GM12878 (cell line): ENCODE data around the gene CARD14. TPM values are rescaled to one million over a fixed set of nuclear protein-coding genes. Genes with fewer than 3 reads are reported as not detected.

Experiments used
- ATAC-seq: fragments of 200-7000 bp; cut with Tn5 transposase; 3 replicates; pipeline ENCODE4 v1.9.1; 2020; ENCODE audit warnings: mild to moderate bottlenecking, moderate library complexity
- BruUV-seq: library from RNA; stranded (reverse); fragments of 400-500 nt; replicated peaks from 2 replicates; lab custom pipeline; 2021; lab: Mats Ljungman, UMichigan
- CTCF ChIA-PET: fragments of 300-600 bp; sonication (Branson Sonifier 250); formaldehyde crosslinking; extraction: SDS; loops from one replicate; lab custom pipeline; 2021; ENCODE audit warnings: inconsistent platforms; lab: Yijun Ruan, JAX
- POLR2A ChIA-PET: fragments of 350-600 bp; formaldehyde crosslinking; extraction: SDS; loops from one replicate; lab custom pipeline; 2021; ENCODE audit warnings: inconsistent platforms; lab: Charles Lee
- RAD21 ChIA-PET: fragments of 300-600 bp; sonication (Branson Sonifier 250); formaldehyde crosslinking; loops from one replicate; lab custom pipeline; 2023; ENCODE audit warnings: antibody characterized with exemption; ENCODE audit not compliant: unreplicated experiment; lab: Charles Lee
- SMC1A ChIA-PET: fragments of 300-600 bp; sonication (Branson Sonifier 250); formaldehyde crosslinking; loops from one replicate; lab custom pipeline; 2023; ENCODE audit not compliant: unreplicated experiment, uncharacterized antibody; lab: Charles Lee
- DNase-seq: peaks from one replicate; pipeline ENCODE4 v3.0.0-alpha.2; 2011; ENCODE audit warnings: low read depth, low spot score
- FAIRE-seq: peaks from 3 replicates; lab custom pipeline; 2011; peaks lifted over from hg19 to GRCh38; lab: Jason Lieb, UNC
- H2AFZ ChIP-seq: 2 replicates; pipeline ENCODE4 v1.6.0; 2011; ENCODE audit warnings: low read depth, low read length, control low read depth; ENCODE audit not compliant: control insufficient read depth
- H3K27ac ChIP-seq: 2 replicates; pipeline ENCODE4 v1.5.1; 2011; ENCODE audit warnings: control low read depth; ENCODE audit not compliant: control insufficient read depth, insufficient read depth
- H3K27me3 ChIP-seq, 2 experiments: replicated peaks in 1 of 2; 2 replicates each; pipeline versions ENCODE4 v1.6.0 to v1.6.1; 2011; ENCODE audit warnings: low read length in 1 of 2; ENCODE audit not compliant: control insufficient read depth in 2 of 2, insufficient read depth in 2 of 2
- H3K36me3 ChIP-seq, 2 experiments: 2 replicates each; pipeline ENCODE4 v1.5.1; 2011; ENCODE audit warnings: low read length in 1 of 2; ENCODE audit not compliant: control insufficient read depth in 2 of 2, insufficient read depth in 2 of 2
- H3K4me1 ChIP-seq: 2 replicates; pipeline ENCODE4 v1.6.1; 2011; ENCODE audit warnings: mild to moderate bottlenecking, low read length, moderate library complexity, mixed read lengths; ENCODE audit not compliant: control insufficient read depth, insufficient read depth
- H3K4me2 ChIP-seq: 2 replicates; pipeline ENCODE4 v1.6.0; 2011; ENCODE audit warnings: control low read depth; ENCODE audit not compliant: control insufficient read depth, insufficient read depth
- H3K4me3 ChIP-seq: fragments of 200-600 bp; sonication (generic); 2 replicates; pipeline ENCODE4 v1.5.1; 2016
- H3K79me2 ChIP-seq: 2 replicates; pipeline ENCODE4 v1.6.0; 2011; ENCODE audit warnings: low read length; ENCODE audit not compliant: control insufficient read depth, insufficient read depth
- H3K9ac ChIP-seq: 2 replicates; pipeline ENCODE4 v1.8.0; 2011; ENCODE audit warnings: low read length, control low read depth, mixed read lengths; ENCODE audit not compliant: control insufficient read depth, insufficient read depth
- H3K9me3 ChIP-seq: replicated peaks from 3 replicates; pipeline ENCODE4 v1.5.1; 2011; ENCODE audit warnings: mild to moderate bottlenecking, low read length; ENCODE audit not compliant: control insufficient read depth, insufficient read depth
- H4K20me1 ChIP-seq: 2 replicates; pipeline ENCODE4 v1.6.0; 2011; ENCODE audit not compliant: control insufficient read depth, insufficient read depth
- ATF3 ChIP-seq: IDR thresholded peaks from 2 replicates; pipeline ENCODE4 v1.6.1; 2011; ENCODE audit warnings: low read depth, mild to moderate bottlenecking, low read length, moderate library complexity, borderline replicate concordance; ENCODE audit errors: extremely low read depth
- IRF3 ChIP-seq: fragments of 450-650 bp; IDR thresholded peaks from 2 replicates; pipeline ENCODE4 v1.6.1; 2014; ENCODE audit warnings: mild to moderate bottlenecking
- NKRF ChIP-seq: fragments of 450-650 bp; conservative IDR thresholded peaks from 2 replicates; pipeline ENCODE4 v1.6.1; 2017; ENCODE audit warnings: mild to moderate bottlenecking, moderate library complexity
- ZZZ3 ChIP-seq: IDR thresholded peaks from 2 replicates; pipeline ENCODE4 v1.6.1; 2011; ENCODE audit warnings: low read depth; ENCODE audit not compliant: control insufficient read depth, insufficient read length
- WGBS: methylation state at CpG from one replicate; pipeline ENCODE4 v1.1.6; 2016; ENCODE audit warnings: low lambda C conversion rate; ENCODE audit not compliant: insufficient replicate concordance, insufficient coverage; ENCODE audit errors: missing lambda C conversion rate; 5-methylcytosine and 5-hydroxymethylcytosine counted together
- in situ Hi-C: fragments of 300-500 bp; cut with MboI; formaldehyde crosslinking; loops from 9 replicates; pipeline ENCODE4 v1.14.3; 2018; ENCODE audit warnings: mixed read lengths
- intact Hi-C: fragments of 100-400 bp; cut with micrococcal nuclease; formaldehyde crosslinking; loops from one replicate; pipeline ENCODE4 v1.14.2; 2022; ENCODE audit not compliant: unreplicated experiment
- polyA plus RNA-seq, 11 experiments: library from polyadenylated mRNA; depleted of rRNA in 4 of 11; unstranded in 6 of 11; stranded (reverse) in 5 of 11; fragments of >200 nt; fragmentation: Nextera tagmentation in 4 of 11; fragmentation: Illumina TruSeq in 1 of 11; extraction: Ambion mirVana in 4 of 11; extraction: Trizol in 1 of 11; gene quantifications; 1 replicate in 1 of 11; 2 replicates in 10 of 11; pipeline versions ENCODE4 v1.2.1 to v1.2.3, GENCODE V29; 2011 to 2016; ENCODE audit warnings: inconsistent platforms in 2 of 11, missing spikeins in 2 of 11, low read depth in 1 of 11
- total RNA-seq, 4 experiments: library from RNA; depleted of rRNA in 3 of 4; stranded (reverse); fragments of >200 nt in 3 of 4; fragmentation: Illumina TruSeq in 1 of 4; extraction: Trizol in 1 of 4; gene quantifications; 2 replicates each; pipeline versions ENCODE4 v1.2.1 to v1.2.3, GENCODE V29; 2013 to 2021

CARD14 gene
- total and polyA plus RNA-seq, 10 of the 15 experiments (the other 5 are each of a cell fraction or from before 2014, with no cell fraction given), result 0.08 to 0.15 TPM; not detected in 8

- ChIA-PET RAD21 (interaction anchor here (0.6 kb wide), 1 partner anchor 13 kb away, joined by 3 read pairs; no protein-coding TSS in a partner anchor), SMC1A (interaction anchor here (1.1 kb wide), 1 partner anchor 9 kb away, joined by 6 read pairs; no protein-coding TSS in a partner anchor), POLR2A (no interaction called here), CTCF (interaction anchor here (1.5 kb wide), 1 partner anchor 10 kb away, joined by 7 read pairs; no protein-coding TSS in a partner anchor)
- H3K4me3 ChIP-seq, result no peak overlapping the region
- H3K27me3 ChIP-seq, result no peaks in the 10 kb centered on the region
- intact Hi-C loops, result no loop called here
- no peak for TF ChIP-seq IRF3
- TF ChIP-seq NKRF, result no peak
- no peak for TF ChIP-seq ATF3
- TF ChIP-seq ZZZ3, result no peak
- no peak overlapping the region for H3K9ac ChIP-seq
- no peaks in the 10 kb centered on the region for H3K4me1 ChIP-seq
- H3K36me3 ChIP-seq, result no peaks in the 10 kb centered on the region; a peak in 1 of 4 replicates
- H3K27ac ChIP-seq, result no peak overlapping the region
- WGBS, result 90% methylated on average over 13 of the region's 13 CpGs
- DNase-seq (no peak), ATAC-seq (no peak), FAIRE-seq (no peak)
- in situ Hi-C loops, result no loop called here
- no peaks in the 10 kb centered on the region for H3K9me3 ChIP-seq
- no TSS peak for BruUV-seq
- H3K79me2 ChIP-seq, result no peaks in the 10 kb centered on the region
- H4K20me1 ChIP-seq, result no peaks in the 10 kb centered on the region
- no peak overlapping the region for H2AFZ ChIP-seq
- H3K4me2 ChIP-seq, result no peak overlapping the region
Measured at GRCh38 chr17:80205811-80206210, 36.0 kb downstream of the CARD14 start.
